Stimulated activated CD4-positive, alpha-beta T cell treated with anti-CD3 and anti-CD28 coated beads, TNF-alpha, amount 100 ng/mL, for 1 hour (primary cell): ENCODE data around the gene PRTG.
"Not testable (repeated sequence)": the region's sequence is repeated elsewhere in the genome, so short reads cannot be mapped to it uniquely, and the experiment has no call there.

ENCODE experiments used
- DNase-seq, 3 donors: peaks; one replicate each; pipeline ENCODE4 v3.0.0-alpha.2; 2020; ENCODE audit warnings: low read depth in 3 of 3, low spot score in 1 of 3

The PRTG gene

GRCh38 chr15:55638764-55639163, 104.2 kb downstream of the PRTG start:
- DNase-seq, result no peak

GRCh38 chr15:55637086-55637485, 105.9 kb downstream of the PRTG start:
- DNase-seq, result no peak

GRCh38 chr15:55633731-55634130, 109.2 kb downstream of the PRTG start:
- no peak for DNase-seq

GRCh38 chr15:55632434-55632833, 110.5 kb downstream of the PRTG start:
- no peak for DNase-seq

- no peak for DNase-seq
Measured at GRCh38 chr15:55630858-55631257, 112.1 kb downstream of the PRTG start.

GRCh38 chr15:55628369-55628730, 114.6 kb downstream of the PRTG start:
- DNase-seq, result no peak

GRCh38 chr15:55627730-55628368, 115.1 kb downstream of the PRTG start:
- no peak for DNase-seq

GRCh38 chr15:55619783-55620182, 123.2 kb downstream of the PRTG start:
- DNase-seq, result no peak

- no peak for DNase-seq
Measured at GRCh38 chr15:55618387-55618786, 124.6 kb downstream of the PRTG start.

- DNase-seq, result no peak
Measured at GRCh38 chr15:55615445-55615844, 127.5 kb downstream of the PRTG start.

- no peak for DNase-seq
Measured at GRCh38 chr15:55613727-55614126, 129.2 kb downstream of the PRTG start.

- no peak for DNase-seq
Measured at GRCh38 chr15:55606214-55606613, 136.7 kb downstream of the PRTG start.

GRCh38 chr15:55601374-55601773, 141.6 kb downstream of the PRTG start:
- DNase-seq, result no peak

GRCh38 chr15:55599439-55599838, 143.5 kb downstream of the PRTG start:
- no peak for DNase-seq

GRCh38 chr15:55593019-55593418, 149.9 kb downstream of the PRTG start:
- not testable (repeated sequence) for DNase-seq

GRCh38 chr15:55590788-55591187, 152.2 kb downstream of the PRTG start:
- no peak for DNase-seq

GRCh38 chr15:55589287-55589686, 153.7 kb downstream of the PRTG start:
- no peak for DNase-seq

- DNase-seq, result no peak
Measured at GRCh38 chr15:55588815-55589115, 154.2 kb downstream of the PRTG start.

- peak in 1 of 3 donors; percentile 20 for DNase-seq
Measured at GRCh38 chr15:55588070-55588814, 154.7 kb downstream of the PRTG start, which contains the start of gene PYGO1. TSS of gene PYGO1 (minus strand) at chr15:55588345. CDS start at chr15:55587883, 462 bp downstream.

- no peak for DNase-seq
Measured at GRCh38 chr15:55587321-55588069, 155.5 kb downstream of the PRTG start.

GRCh38 chr15:55586808-55587207, 156.1 kb downstream of the PRTG start:
- DNase-seq, result no peak

GRCh38 chr15:55576943-55577342, 166.0 kb downstream of the PRTG start:
- no peak for DNase-seq
